GM19238 (cell line): ENCODE measurements around the gene MVB12B.
"Not testable (repeated sequence)": the region's sequence is repeated elsewhere in the genome, so short reads cannot be mapped to it uniquely, and the experiment has no call there.

Experiments used
- DNase-seq: peaks from one replicate; pipeline ENCODE4 v3.0.0; 2011; ENCODE audit warnings: low spot score; ENCODE audit not compliant: insufficient read length

Gene MVB12B, protein sequence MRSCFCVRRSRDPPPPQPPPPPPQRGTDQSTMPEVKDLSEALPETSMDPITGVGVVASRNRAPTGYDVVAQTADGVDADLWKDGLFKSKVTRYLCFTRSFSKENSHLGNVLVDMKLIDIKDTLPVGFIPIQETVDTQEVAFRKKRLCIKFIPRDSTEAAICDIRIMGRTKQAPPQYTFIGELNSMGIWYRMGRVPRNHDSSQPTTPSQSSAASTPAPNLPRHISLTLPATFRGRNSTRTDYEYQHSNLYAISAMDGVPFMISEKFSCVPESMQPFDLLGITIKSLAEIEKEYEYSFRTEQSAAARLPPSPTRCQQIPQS

GRCh38 chr9:126326228-126327005 is at the start of gene MVB12B:
Gene MVB12B, plus strand, starts transcription at chr9:126326829. Its CDS starts 101 bp downstream, at chr9:126326930.
- DNase-seq: peak; percentile 52

GRCh38 chr9:126283799-126284465 is 42.7 kb upstream of the MVB12B start:
- DNase-seq: no peak

DNA sequence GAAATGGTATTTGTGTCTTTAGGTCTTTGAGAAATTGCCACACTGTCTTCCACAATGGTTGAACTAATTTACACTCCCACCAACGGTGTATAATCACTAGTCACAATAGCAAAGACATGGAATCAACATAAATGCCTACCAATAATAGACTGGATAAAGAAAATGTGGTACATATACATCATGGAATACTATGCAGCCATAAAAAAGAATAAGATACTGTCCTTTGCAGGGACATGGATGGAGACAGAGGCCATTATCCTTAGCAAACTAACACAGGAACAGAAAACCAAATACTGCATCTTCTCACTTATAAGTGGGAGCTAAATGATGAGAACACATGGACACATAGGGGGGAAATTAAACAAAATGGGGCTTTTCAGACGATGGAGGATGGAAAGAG is 41.0 kb upstream of the MVB12B start:
- DNase-seq: not testable (repeated sequence)

GRCh38 chr9:126287166-126287866 is 39.3 kb upstream of the MVB12B start:
- DNase-seq: no peak

- DNase-seq: no peak
These were observed 35.8 kb upstream of the MVB12B start for GRCh38 chr9:126290871-126291270.

DNA sequence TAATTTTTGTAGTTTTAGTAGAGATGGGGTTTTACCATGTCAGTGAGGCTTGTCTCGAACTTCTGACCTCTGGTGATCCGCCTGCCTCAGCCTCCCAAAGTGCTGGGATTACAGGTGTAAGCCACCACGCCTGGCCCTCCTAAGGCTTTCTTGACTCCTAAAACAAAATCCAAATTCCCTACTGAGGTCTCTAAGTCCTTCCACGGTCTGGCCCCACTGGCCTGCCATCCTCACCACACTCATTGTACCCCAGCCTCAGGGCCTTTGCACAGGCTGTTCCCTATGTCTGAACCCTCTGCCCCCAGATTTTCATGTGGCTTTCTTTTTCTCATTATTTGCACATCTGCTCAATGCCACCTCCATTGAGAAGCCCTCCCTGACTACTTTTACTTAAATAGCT is 34.7 kb upstream of the MVB12B start:
- DNase-seq: no peak

DNA sequence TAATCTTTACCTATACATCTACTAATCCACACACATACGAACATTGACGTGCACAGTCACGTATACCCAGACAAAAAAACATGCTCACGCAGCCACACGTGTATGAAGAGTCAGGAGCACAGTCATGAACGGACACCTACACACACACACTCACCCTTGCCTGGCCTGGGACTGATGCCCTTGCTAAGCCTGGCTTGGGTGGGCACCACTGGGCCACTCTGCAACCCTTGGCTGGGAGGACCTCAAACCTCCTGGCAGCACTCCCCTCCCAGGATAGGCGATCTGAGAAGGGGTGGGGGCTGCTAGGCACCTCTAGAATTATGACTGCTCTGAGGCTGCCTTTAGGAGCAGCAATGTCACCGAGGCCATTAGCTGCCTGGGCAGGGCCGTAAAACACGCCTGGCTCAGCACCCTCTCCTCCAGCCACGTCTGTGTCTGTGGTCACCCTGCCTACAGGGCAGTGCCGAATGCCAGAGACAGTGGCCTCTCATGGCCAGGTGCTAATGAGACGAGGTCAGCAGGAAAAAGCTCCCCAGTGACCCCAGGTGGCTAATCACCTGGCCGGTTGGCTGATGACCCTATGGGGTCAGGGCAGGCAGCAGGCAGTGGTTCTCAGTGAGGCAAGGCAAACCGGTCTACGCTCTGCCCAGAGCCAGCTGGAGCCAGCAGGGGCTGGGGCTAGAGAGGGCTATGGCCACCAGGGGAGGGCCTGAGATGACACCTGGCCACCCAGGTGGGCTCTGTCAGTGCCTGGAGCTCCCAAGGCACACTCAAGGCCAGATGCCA is 33.7 kb upstream of the MVB12B start:
- DNase-seq: no peak

DNA sequence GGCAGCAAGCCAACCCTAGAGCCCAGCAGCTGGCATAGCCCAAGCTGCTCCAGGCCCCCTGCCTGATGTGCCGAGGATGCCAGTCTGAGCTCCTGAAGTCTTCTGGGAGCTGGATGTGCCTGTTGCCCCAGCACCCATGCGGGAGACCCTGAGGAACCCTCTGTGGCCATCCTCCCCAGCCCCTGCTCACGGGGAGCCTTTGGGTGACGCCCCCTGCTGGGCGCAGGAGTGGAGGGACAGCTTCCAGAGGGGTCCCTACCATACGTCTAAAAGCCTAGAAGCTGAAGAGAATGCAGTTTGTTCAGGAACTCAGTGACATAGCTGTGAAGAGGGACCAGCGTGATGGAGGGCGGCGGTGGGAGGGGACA is 33.1 kb upstream of the MVB12B start:
- DNase-seq: no peak

DNA sequence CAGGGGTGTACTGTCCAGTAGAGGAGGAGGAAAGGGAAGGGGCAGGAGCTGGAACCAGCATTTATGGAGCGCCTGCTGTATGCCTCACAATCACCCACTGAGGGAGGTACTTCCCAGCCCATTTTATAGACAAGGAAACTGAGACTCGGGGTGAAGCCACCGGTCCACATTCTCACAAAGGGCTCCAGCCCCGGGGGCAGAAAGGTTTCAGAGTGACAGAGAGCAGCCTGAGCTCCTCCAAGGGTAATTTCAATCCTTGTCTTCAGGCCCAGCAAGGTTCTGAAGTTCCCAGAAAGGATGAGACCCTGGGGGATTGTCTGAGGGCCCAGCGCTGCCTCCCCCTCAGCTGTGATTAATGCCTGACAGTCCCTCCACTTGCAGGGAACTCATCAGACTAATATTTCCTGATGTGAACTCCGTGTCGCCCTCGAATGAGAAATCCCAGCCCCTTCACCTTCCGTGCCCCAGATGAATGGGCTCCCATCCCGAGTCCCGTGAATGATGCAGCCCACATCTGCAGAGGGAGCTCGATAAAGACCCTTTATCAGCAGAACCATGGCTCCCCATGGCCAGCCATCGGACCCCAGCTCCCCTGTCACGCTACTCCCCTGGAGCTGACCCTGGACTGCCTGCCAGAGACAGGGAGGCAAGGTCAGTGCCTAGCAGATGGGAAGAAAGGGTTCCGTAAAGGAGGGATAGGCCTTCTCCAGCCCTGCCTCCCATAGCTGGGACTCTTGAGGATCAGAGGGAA is 32.1 kb upstream of the MVB12B start:
- no peak for DNase-seq

DNA sequence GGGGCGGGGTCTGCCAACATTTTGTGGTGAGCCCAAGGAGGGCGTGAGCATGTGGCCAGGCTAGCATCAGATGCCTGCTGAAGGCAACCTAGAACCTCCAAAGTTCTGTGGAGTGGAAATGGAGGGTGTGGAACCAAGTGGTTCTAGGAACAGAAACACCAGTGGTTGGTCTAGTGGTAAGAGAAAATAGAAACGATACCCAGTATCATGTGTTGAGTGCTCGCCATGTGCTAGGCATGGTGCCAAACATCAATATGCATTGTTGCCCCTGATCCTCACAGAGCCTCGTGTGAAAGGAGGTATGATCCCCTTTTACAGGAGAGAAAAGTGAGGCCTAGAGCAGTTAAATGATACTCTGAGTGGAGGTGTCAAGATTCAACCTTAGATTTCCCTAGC is 31.5 kb upstream of the MVB12B start:
- DNase-seq: no peak

DNA sequence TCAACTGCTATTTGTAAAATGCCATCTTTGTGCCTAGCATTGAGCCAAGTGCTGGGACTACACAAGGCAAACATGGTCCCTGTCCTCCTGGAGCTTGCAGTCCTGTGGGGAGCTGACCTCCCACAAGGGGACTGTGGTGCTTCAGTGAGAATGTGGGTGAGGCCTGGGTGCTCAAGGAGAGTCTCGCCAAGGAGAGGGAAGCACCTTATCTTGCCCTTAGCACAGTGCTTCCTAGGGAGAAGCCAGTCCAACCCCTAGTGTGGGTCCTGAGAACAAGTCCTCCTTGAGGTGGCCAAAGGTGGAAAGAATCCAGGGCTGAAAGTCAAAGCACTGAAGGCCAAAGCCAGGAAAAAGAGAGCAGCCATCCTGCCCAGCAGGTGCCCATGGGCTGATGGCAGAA is 31.1 kb upstream of the MVB12B start:
- no peak for DNase-seq

DNA sequence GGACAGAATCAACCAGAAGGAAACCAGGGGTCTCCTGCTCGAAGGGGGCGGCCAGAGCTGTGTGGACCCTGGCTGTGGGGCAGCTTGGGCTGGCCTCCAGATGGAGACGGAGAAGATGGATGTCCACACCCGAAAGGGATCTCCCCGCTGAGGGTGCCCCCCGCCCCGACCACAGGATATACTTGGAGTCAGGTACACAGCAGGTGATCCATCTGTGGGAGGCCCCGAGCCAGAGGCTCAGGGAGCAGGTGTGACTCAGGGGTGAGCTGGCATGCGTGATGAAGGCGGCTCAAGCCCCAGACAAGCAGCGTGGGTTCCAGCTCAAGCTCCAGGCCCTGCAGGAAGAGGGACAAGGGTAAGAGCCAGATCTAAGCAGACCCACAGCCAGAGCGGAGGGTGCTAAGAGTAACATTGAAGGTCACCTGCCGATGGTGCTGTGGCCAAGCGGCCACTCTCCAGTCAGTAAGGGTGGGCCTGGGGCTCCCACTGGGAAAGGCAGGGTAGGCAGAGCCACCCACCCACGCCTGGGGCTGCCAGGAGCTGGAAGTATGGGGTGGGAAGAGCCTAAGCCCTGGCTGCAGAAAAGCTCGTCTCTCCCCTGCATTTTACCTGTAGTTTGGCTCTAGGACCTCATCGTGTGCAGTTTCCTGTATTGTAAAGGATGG is 30.6 kb upstream of the MVB12B start:
- no peak for DNase-seq

- DNase-seq: no peak
These were observed 29.9 kb upstream of the MVB12B start for GRCh38 chr9:126296687-126297086.

- no peak for DNase-seq
These were observed 29.0 kb upstream of the MVB12B start for GRCh38 chr9:126297661-126298060.

- DNase-seq: no peak
These were observed 28.4 kb upstream of the MVB12B start for GRCh38 chr9:126298063-126298801.

DNA sequence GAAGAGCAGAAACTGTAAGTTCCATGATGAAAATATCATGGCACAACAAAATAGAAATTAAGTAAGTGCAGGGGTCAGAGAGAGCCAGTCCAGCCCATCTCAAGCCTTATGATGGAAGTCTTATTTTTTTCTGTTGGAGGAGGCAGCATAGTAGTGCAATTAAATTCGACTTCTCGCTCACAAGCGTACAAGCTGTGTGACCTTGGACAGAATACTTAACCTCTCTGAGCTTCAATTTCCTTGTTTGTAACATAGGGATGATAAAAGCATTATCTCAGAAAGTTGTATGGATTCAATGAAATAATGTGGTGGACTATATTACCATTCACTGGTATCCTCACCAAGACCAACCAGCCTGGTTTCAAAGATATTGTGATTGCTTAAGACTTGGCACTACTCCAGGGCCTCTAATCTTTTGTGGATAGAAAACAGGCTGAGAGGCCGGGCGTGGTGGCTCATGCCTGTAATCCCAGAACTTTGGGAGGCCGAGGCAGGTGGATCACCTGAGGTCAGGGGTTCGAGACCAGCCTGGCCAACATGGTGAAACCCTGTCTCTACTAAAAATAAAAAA is 26.8 kb upstream of the MVB12B start:
- DNase-seq: no peak

DNA sequence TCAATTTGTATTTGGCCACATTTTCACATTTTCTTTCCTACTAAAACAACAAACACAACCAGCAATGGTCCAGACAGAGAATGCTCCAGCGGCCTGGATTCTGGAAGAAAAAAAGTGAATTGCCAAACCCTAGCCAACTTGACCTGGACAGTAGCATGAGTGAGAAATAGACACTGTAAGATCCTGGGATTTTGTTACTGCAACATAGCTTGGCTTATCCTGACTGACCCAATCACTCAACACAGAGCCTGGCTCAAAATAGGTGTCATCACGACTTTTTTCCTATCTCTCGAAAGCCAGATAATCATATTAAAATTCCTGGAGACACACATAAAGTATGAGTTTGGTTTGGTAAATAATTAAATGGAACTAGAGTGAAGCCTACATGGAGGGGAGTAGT is 25.4 kb upstream of the MVB12B start:
- DNase-seq: no peak

DNA sequence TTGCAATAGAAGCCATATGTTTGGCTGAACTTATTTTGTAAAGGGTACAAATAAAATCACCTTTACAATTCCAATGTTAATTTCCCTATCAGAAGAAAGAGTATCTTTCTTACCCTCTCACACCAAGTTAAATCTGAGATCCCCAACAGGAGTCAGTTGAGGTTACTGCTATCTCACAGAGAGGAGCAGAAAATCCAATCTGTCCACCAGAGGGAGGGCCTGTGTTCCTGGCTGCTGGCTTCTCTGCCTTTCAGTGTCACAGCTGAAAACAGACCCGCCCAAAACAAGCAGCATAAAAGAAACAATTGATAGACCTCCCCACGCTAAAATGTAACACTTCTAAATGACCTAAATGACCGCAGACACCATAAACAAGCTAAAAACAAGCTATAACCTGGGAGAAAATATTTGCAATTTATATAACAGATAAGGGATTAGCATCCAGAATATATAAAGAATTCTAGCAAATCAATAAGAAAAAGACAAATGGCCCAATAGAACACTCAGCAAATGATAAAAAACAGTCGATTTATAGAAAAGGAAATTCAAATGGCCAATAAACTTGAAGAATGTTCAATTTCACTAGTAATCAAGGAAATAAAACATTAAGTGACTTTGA is 24.5 kb upstream of the MVB12B start:
- DNase-seq: peak; percentile 46
